Body of pancreas (tissue), 4 donors: ENCODE data around the gene DUXB. TPM values are rescaled to one million over a fixed set of nuclear protein-coding genes. Genes with fewer than 3 reads are reported as not detected.

Experiments used
- ATAC-seq: fragments of 150-250 bp; one replicate; pipeline ENCODE4 v1.9.1; 2016
- DNase-seq, 4 donors: peaks; one replicate each; pipeline ENCODE4 v3.0.0-alpha.2; 2019
- H3K27ac ChIP-seq, 4 donors: fragments of 200-600 bp; sonication (generic); 1 replicate in 3 of 4; 2 replicates in 1 of 4; pipeline versions ENCODE4 v1.5.1 to v1.6.1; 2016 to 2019; ENCODE audit warnings: mild to moderate bottlenecking in 1 of 4, mixed read lengths in 1 of 4, moderate library complexity in 1 of 4
- H3K27me3 ChIP-seq, 2 donors: fragments of 200-600 bp; sonication (generic); one replicate each; pipeline ENCODE4 v1.6.0; 2016; ENCODE audit warnings: mild to moderate bottlenecking in 1 of 2
- H3K36me3 ChIP-seq, 2 donors: fragments of 200-600 bp; sonication (generic); replicated peaks in 1 of 2; 2 replicates each; pipeline ENCODE4 v1.5.1; 2016; ENCODE audit warnings: low read depth in 2 of 2; ENCODE audit not compliant: insufficient read depth in 1 of 2
- H3K4me1 ChIP-seq: fragments of 200-600 bp; sonication (generic); one replicate; pipeline ENCODE4 v1.6.0; 2016
- H3K4me3 ChIP-seq, 2 donors: fragments of 200-600 bp; sonication (generic); 1 replicate in 1 of 2; 2 replicates in 1 of 2; pipeline ENCODE4 v1.5.1; 2016 to 2019
- H3K9me3 ChIP-seq, 3 donors: fragments of 200-600 bp; sonication (generic); 1 replicate in 2 of 3; 2 replicates in 1 of 3; pipeline ENCODE4 v1.5.1; 2016
- CTCF ChIP-seq, 7 experiments: fragments of 450-650 bp in 4 of 7; fragments of 200-600 bp in 3 of 7; sonication (generic) in 3 of 7; IDR thresholded peaks; one replicate each; pipeline ENCODE4 v1.5.1; 2016 to 2019; ENCODE audit warnings: antibody characterized with exemption in 7 of 7
- POLR2A ChIP-seq, 3 donors: fragments of 450-650 bp; IDR thresholded peaks; one replicate each; pipeline ENCODE4 v1.6.1; 2016; ENCODE audit warnings: antibody characterized with exemption in 3 of 3, mild to moderate bottlenecking in 2 of 3
- WGBS, 2 donors: methylation state at CpG; one replicate each; pipeline ENCODE4 v1.1.5; 2017; 5-methylcytosine and 5-hydroxymethylcytosine counted together
- intact Hi-C: fragments of 100-400 bp; cut with DNase I; formaldehyde crosslinking; loops from one replicate; pipeline ENCODE4 v1.15.1; 2023
- total RNA-seq, 2 donors: library from RNA; depleted of rRNA; stranded (reverse); fragments of >200 nt; gene quantifications; one replicate each; pipeline ENCODE4 v1.1.0, GENCODE V29; 2016

Gene DUXB
- total RNA-seq, 2 donors from 2014 or later = not detected

- intact Hi-C loops = no loop called here
- WGBS, 2 donors = 91 to 92% methylated on average over 5 of the region's 5 CpGs
- no peak for TF ChIP-seq POLR2A (IDR thresholded peaks at IDR 0.05)
- Histone ChIP-seq H3K27me3 (no peaks in the 10 kb centered on the region), H3K36me3 (no peaks in the 10 kb centered on the region), H3K4me3 (no peak within 1 kb of the TSS), H3K9me3 (no peaks in the 10 kb centered on the region), H3K27ac (no peak within 1 kb of the TSS), H3K4me1 (peaks cover 4% of the 10 kb centered on the region)
- no peak for DNase-seq
- ATAC-seq = no peak
Observed at GRCh38 chr16:75726390-75726789, 25.1 kb upstream of the DUXB start, which contains the start of gene CPHXL. TSS of gene CPHXL (minus strand) at chr16:75726490. CDS start at chr16:75726442, 48 bp downstream.

- intact Hi-C loops = no loop called here
- TF ChIP-seq POLR2A (IDR thresholded peaks at IDR 0.05) = no peak
- TF ChIP-seq CTCF (IDR thresholded peaks at IDR 0.05) = no peak
- DNase-seq = no peak
- H3K9me3 ChIP-seq = no peaks in the 10 kb centered on the region
- H3K4me1 ChIP-seq = no peaks in the 10 kb centered on the region
- whole genome bisulfite sequencing, 2 donors = 84 to 90% methylated on average over 4 of the region's 4 CpGs
- H3K4me3 ChIP-seq = no peak overlapping the region
- H3K27ac ChIP-seq = no peak overlapping the region
- ATAC-seq = no peak
- no peaks in the 10 kb centered on the region for H3K27me3 ChIP-seq
- H3K36me3 ChIP-seq = no peaks in the 10 kb centered on the region
Observed at GRCh38 chr16:75718452-75718851, 17.2 kb upstream of the DUXB start.

- Histone ChIP-seq H3K4me3 (no peak overlapping the region), H3K36me3 (no peaks in the 10 kb centered on the region), H3K9me3 (no peaks in the 10 kb centered on the region), H3K27me3 (no peaks in the 10 kb centered on the region), H3K4me1 (no peaks in the 10 kb centered on the region), H3K27ac (no peak overlapping the region)
- no peak for TF ChIP-seq CTCF (IDR thresholded peaks at IDR 0.05)
- no peak for TF ChIP-seq POLR2A (IDR thresholded peaks at IDR 0.05)
- DNase-seq = no peak
- intact Hi-C loops = no loop called here
- no peak for ATAC-seq
Observed at GRCh38 chr16:75714661-75715060, 13.4 kb upstream of the DUXB start.

GRCh38 chr16:75710344-75710743 lies 9.1 kb upstream of the DUXB start:
- 93 to 98% methylated on average over 2 of the region's 2 CpGs for WGBS, 2 donors
- ATAC-seq = no peak

GRCh38 chr16:75703306-75703705 lies 2.0 kb upstream of the DUXB start:
- no peak for DNase-seq
- no peaks in the 10 kb centered on the region for H3K9me3 ChIP-seq
- ATAC-seq = no peak
- TF ChIP-seq CTCF (IDR thresholded peaks at IDR 0.05) = no peak
- TF ChIP-seq POLR2A (IDR thresholded peaks at IDR 0.05) = no peak
- intact Hi-C loops = no loop called here
- no peak overlapping the region for H3K27ac ChIP-seq
- no peak overlapping the region for H3K4me3 ChIP-seq
- H3K36me3 ChIP-seq = no peaks in the 10 kb centered on the region
- WGBS, 2 donors = 93 to 96% methylated on average over 4 of the region's 4 CpGs
- no peaks in the 10 kb centered on the region for H3K4me1 ChIP-seq
- H3K27me3 ChIP-seq = no peaks in the 10 kb centered on the region

More at GRCh38 chr16:75710344-75710743, 9.1 kb upstream of the DUXB start:
- no peak overlapping the region for H3K4me3 ChIP-seq
- intact Hi-C loops = no loop called here
- no peaks in the 10 kb centered on the region for H3K36me3 ChIP-seq
- H3K27me3 ChIP-seq = no peaks in the 10 kb centered on the region
- TF ChIP-seq CTCF (IDR thresholded peaks at IDR 0.05) (no peak), POLR2A (IDR thresholded peaks at IDR 0.05) (no peak)
- DNase-seq = no peak
- H3K27ac ChIP-seq = no peak overlapping the region
- no peaks in the 10 kb centered on the region for H3K9me3 ChIP-seq
- no peaks in the 10 kb centered on the region for H3K4me1 ChIP-seq
